GM21515 (cell line): Measurements from ENCODE around the gene DHRSX.
"Not testable (repeated sequence)": the region's sequence is repeated elsewhere in the genome, so short reads cannot be mapped to it uniquely, and the experiment has no call there.

Experiments
- ATAC-seq: cut with Tn5 transposase; IDR thresholded peaks from one replicate; pipeline ENCODE4 v1.9.1; 2021; ENCODE audit not compliant: unreplicated experiment

DHRSX gene

GRCh38 chrX:2267890-2268289, 232.9 kb downstream of the DHRSX start:
- no peak for ATAC-seq

DNA sequence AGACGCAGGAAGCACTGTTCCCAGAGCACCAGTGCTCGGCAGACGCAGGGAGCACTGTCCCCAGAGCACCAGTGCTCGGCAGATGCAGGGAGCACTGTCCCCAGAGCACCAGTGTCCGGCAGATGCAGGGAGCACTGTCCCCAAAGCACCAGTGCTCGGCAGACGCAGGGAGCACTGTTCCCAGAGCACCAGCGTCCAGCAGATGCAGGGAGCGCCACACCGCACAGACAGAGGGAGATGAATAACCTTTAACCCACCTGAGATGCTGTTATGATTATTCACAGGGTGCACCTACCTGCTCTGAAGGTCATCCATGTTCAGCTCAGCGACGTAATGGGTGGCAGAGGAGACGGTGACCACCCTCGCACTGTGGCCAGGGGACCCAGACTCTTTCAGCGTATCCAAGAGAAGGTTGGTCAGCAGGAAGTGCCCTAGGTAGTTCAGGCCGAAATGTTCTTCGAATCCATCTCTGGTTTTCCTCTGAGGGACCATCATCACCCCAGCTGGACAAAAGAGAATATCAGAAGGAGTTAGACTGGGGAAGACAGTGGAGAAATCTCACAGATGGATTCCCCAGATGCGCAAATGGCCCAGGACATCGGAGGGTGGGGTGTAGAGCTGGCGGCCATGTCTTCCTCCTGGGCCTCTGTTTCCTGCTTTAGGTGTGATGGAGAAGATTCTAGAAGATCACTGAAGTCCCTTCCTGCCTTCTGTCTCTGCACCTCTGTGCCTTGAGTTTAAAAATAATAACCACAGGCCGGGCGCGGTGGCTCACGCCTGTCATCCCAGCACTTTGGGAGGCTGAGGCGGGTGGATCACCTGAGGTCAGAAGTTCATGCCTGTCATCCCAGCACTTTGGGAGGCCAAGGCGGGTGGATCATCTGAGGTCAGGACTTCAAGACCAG, 234.1 kb downstream of the DHRSX start:
- ATAC-seq = no peak

DNA sequence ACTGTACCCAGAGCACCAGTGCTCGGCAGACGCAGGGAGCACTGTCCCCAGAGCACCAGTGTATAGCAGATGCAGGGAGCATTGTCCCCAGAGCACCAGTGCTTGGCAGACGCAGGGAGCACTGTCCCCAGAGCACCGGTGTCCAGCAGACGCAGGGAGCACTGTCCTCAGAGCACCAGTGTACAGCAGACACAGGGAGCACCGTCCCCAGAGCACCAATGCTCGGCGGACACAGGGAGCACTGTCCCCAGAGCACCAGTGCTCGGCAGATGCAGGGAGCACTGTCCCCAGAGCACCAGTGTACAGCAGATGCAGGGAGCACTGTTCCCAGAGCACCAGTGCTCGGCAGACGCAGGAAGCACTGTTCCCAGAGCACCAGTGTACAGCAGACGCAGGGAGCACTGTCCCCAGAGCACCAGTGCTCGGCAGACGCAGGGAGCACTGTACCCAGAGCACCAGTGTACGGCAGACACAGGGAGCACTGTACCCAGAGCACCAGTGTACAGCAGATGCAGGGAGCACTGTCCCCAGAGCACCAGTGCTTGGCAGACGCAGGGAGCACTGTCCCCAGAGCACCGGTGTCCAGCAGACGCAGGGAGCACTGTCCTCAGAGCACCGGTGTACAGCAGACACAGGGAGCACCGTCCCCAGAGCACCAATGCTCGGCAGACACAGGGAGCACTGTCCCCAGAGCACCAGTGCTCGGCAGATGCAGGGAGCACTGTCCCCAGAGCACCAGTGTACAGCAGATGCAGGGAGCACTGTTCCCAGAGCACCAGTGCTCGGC, 234.9 kb downstream of the DHRSX start:
- not testable (repeated sequence) for ATAC-seq

DNA sequence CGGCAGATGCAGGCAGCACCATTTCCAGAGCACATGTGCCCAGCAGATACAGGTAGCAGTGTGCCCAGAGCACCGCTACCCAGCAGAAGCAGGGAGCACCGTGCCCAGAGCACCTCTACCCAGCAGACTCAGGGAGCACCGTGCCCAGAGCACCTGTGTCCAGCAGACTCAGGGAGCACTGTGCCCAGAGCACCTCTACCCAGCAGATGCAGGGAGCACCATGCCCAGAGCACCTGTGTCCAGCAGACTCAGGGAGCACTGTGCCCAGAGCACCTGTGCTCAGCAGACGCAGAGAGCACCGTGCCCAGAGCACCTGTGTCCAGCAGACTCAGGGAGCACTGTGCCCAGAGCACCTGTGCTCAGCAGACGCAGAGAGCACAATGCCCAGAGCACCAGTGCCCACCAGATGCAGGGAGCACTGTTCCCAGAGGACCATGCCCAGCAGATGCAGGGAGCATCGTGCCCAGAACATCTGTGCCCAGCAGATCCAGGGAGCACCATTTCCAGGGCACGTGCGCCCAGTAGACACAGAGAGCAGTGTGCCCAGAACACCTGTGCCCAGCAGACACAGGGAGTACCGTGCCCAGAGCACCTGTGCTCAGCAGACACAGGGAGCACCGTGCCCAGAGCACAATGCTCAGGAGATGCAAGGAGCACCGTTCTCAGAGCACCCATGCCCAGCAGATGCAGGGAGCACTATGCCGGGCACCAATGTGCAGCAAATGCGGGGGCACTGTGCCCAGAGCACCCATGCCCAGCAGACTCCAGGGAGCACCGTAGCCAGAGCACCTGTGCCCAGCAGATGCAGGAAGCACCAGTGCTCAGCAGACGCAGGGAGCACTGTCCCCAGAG, 236.4 kb downstream of the DHRSX start:
- no peak for ATAC-seq

- no peak for ATAC-seq
Measured at GRCh38 chrX:2263203-2263602, 237.6 kb downstream of the DHRSX start.

- no peak for ATAC-seq
Measured at GRCh38 chrX:2262668-2263055, 238.1 kb downstream of the DHRSX start.

DNA sequence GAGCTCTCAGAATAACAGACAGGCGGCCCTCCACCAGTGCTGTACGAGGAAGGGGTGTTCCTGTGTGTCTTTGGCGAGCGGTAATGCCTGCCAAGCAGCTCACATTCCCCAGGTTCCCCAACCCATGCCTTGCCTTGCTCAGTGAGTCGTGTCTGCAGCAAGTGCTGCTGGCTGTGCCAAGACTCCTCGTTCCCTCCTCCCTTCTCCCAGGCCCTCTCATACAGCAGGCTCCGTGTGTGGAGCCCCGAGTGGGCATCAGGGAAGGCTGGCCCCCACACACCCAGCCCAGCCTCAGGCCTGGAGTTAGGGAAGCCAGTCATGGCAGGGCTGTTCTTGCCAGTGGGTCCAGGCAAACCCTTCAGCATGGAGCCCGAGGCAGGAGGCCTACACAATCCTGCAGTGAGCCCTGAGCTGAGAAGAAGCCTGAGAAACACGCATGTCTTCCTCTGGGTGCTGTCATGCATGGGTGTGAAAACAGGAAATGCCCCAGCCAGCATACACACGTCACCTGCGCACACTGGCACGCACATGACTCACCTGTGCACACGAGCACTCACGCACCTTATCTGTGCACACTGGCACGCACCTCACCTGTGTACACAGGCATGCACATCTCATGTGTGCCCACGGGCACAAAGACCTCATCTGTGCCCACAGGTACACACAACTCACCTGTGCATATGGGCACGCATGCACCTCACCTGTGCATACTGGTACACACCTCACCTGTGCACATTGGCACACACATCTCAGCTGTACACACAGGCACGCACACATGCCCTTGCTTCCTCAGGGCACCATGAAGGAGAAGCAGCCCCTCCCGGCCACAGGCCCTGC, 238.7 kb downstream of the DHRSX start:
- no peak for ATAC-seq

DNA sequence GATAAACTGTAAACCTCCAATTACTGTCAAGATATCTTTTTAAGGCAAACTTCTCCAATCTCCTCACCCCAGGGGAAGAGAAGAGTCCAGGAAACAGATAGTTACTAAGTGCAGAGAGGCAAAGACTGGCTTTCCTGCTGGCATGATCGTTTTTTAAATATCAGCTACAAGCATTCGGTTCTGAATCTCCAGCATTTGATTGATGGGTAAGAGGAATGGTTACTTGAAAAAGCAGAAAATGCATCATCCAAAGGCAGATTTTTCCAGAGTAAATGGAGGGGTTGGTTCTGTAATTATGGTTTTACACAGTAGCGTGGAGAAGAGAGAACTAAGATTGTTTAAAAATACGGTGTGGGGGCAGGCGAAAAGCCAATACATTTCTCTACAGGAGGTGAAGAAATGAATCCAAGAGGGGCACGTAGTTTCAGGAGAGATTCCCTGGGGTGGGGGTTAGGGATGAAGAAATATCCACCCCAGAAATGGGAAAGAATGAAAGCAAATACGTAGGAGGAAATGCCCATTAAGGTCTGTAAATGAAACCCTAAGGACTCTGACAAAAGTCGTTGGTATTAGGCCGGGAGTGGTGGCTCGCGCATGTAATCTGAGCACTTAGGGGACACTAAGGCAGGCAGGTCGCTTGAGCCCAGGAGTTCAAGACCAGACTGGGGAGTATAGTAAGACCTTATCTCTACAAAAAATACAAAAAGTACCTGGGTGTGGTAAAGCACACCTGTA, 248.3 kb downstream of the DHRSX start:
- no peak for ATAC-seq

- ATAC-seq = no peak
Measured at GRCh38 chrX:2251211-2251610, 249.6 kb downstream of the DHRSX start.

DNA sequence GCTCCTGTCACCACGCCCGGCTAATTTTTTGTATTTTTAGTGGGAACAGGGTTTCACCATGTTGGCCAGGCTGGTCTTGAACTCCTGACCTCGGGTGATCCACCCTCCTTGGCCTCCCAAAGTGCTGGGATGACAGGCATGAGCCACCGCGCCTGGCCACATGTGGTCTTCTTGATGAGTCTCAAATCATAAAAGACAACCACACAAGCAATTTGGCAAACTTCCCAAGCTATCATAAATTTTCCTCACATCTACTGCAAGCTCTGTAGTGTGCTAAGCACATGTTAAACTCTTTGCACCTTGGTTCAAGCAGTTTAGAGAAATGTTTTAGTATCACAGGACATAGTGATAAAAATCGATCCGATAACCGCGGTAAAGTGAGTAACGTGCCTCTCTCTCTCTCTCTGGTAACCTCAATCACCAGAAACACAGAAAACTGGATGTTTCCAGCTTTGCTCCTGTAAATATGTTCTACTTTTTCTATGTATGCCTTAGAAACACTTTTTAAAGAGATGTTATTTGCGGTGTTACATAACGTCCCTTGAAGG, 256.8 kb downstream of the DHRSX start:
- no peak for ATAC-seq

GRCh38 chrX:2242980-2243379, 257.8 kb downstream of the DHRSX start:
- no peak for ATAC-seq

DNA sequence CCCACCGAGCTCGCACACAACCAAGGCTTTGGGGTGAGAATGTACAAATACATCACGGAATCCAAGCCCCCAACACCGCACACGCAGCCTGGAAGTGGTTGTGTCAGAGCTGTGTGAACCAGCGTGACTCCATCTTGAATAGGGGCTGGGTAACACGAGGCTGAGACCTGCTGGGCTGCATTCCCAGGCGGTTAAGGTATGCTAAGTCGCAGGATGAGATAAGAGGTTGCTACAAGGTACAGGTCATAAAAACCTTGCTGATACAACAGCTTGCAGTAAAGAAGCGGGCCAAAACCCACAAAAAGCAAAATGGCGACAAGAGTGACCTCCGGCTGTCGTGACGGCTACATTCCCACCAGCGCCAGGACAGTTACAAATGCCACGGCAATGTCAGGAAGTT, 258.4 kb downstream of the DHRSX start:
- no peak for ATAC-seq

DNA sequence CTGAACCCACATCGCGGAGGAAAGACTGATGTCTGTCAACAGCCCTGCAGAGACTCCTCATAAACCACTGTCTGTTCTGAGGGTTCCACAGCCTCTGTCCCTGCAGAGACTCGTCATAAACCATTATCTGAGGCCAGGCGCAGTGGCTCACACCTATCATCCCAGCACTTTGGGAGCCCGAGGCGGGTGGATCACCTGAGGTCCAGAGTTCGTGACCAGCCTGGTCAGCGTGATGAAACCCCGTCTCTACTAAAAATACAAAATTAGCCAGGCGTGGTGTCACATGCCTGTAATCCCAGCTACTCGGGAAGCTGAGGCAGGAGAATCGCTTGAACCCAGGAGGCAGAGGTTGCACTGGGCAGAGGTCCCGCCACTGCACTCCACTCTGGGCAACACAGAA, 259.3 kb downstream of the DHRSX start:
- not testable (repeated sequence) for ATAC-seq

DNA sequence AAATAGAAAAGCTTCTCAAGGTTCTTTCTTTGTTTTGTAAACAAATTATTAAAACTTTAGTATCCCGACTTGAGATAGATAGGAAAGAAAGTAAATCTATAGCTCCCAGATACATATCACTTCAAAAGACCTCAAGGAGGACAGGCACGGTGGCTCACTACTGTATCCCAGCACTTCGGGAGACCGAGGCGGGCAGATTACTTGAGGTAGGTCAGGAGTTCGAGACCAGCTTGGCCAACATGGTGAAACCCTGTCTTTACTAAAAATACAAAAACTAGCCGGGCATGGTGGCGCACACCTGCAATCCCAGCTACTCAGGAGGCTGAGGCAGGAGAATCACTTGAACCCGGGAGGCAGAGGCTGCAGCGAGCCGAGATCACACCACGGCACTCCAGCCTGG, 260.0 kb downstream of the DHRSX start:
- not testable (repeated sequence) for ATAC-seq

DNA sequence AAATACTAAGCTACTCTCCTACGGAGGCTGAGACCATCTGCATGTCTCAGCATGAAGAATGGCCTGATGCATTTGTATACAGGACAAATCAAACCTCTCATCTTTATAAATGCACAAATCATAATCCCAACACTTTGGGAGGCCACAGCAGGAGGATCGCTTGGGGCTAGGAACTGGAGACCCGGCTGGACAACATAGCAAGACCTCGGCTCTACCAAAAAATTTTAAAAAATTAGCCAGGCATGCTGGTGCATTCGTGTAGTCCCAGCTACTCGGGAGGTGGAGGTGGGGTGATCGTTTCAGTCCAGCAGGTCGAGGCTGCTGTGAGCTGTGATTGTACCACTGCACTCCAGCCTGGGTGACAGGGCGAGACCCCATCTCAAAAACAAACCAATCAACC, 262.8 kb downstream of the DHRSX start:
- ATAC-seq = no peak

- no peak for ATAC-seq
Measured at GRCh38 chrX:2231570-2232192, 269.1 kb downstream of the DHRSX start.

GRCh38 chrX:2230457-2230856, 270.3 kb downstream of the DHRSX start:
- ATAC-seq = no peak

DNA sequence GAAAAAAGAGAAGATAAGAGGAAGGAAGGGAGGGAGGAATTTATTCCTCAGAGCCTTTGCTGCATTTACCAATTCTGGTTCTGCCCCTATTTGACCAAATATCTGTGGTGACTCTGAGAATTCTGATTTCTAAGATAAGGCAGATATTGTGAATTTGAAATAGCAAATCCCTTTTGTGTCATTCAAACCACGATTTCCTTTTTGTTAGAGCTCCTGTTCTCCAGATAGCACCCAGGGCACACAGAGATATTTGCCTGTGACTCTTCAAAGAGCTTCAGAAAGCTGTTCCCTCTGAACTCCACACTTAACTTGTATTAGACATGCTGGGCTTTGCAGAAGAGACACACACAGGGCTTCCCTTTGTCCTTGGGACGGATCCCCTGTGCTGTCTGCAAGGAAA, 272.2 kb downstream of the DHRSX start:
- no peak for ATAC-seq
